Mesenteric fat pad (tissue), 1 donor: ENCODE results near the gene NRP1. TPM values are rescaled to one million over a fixed set of nuclear protein-coding genes. Genes with fewer than 3 reads are reported as not detected.
"Not testable (repeated sequence)": the region's sequence is repeated elsewhere in the genome, so short reads cannot be mapped to it uniquely, and the experiment has no call there.

Experiments
- DNase-seq: peaks from one replicate; pipeline ENCODE4 v3.0.0-alpha.2; 2020; ENCODE audit warnings: low spot score
- total RNA-seq: library from RNA; stranded (reverse); fragmentation: NEBNext Ultra II Directional; extraction: Animal tissue kit (Norgen Biotek cat#: 25700); gene quantifications from one replicate; pipeline ENCODE4 v1.2.1, GENCODE V29; 2021
- donor health status: DM: yes; HTN: yes; CAD: no.

NRP1 gene
- total RNA-seq, 1 donor from 2014 or later: 249 TPM

- DNase-seq: no peak
These were observed 93.5 kb downstream of the NRP1 start for GRCh38 chr10:33240931-33241330.

GRCh38 chr10:33240258-33240657 lies 94.2 kb downstream of the NRP1 start:
- no peak for DNase-seq

GRCh38 chr10:33239257-33239656 lies 95.2 kb downstream of the NRP1 start:
- DNase-seq: no peak

- no peak for DNase-seq
These were observed 95.8 kb downstream of the NRP1 start for GRCh38 chr10:33238643-33239042.

- DNase-seq: no peak
These were observed 96.5 kb downstream of the NRP1 start for GRCh38 chr10:33237736-33238624.

- DNase-seq: no peak
These were observed 97.6 kb downstream of the NRP1 start for GRCh38 chr10:33236916-33237315.

GRCh38 chr10:33235951-33236350 lies 98.5 kb downstream of the NRP1 start:
- DNase-seq: no peak

GRCh38 chr10:33235251-33235884 lies 99.1 kb downstream of the NRP1 start:
- DNase-seq: no peak

GRCh38 chr10:33234831-33235237 lies 99.6 kb downstream of the NRP1 start:
- no peak for DNase-seq

- no peak for DNase-seq
These were observed 100.8 kb downstream of the NRP1 start for GRCh38 chr10:33233635-33234034.

- no peak for DNase-seq
These were observed 101.2 kb downstream of the NRP1 start for GRCh38 chr10:33233221-33233620.

GRCh38 chr10:33231621-33232350 lies 102.7 kb downstream of the NRP1 start:
- DNase-seq: no peak

GRCh38 chr10:33229949-33230267 lies 104.6 kb downstream of the NRP1 start:
- no peak for DNase-seq

- DNase-seq: no peak
These were observed 105.1 kb downstream of the NRP1 start for GRCh38 chr10:33229252-33229948.

- DNase-seq: no peak
These were observed 106.0 kb downstream of the NRP1 start for GRCh38 chr10:33228426-33228825.

GRCh38 chr10:33227489-33227888 lies 107.0 kb downstream of the NRP1 start:
- no peak for DNase-seq

- no peak for DNase-seq
These were observed 110.1 kb downstream of the NRP1 start for GRCh38 chr10:33224251-33224965.

GRCh38 chr10:33223326-33224000 lies 111.0 kb downstream of the NRP1 start:
- DNase-seq: no peak

GRCh38 chr10:33222304-33222703 lies 112.2 kb downstream of the NRP1 start:
- DNase-seq: not testable (repeated sequence)

- no peak for DNase-seq
These were observed 116.6 kb downstream of the NRP1 start for GRCh38 chr10:33217854-33218253.
